K562 (cell line): ENCODE measurements around the gene VKORC1. TPM values are rescaled to one million over a fixed set of nuclear protein-coding genes. Genes with fewer than 3 reads are reported as not detected.

Experiments used
- ATF1 ChIP-seq, 2 experiments: fragments of 450-650 bp in 1 of 2; IDR thresholded peaks; 2 replicates each; pipeline ENCODE4 v1.6.1; 2016; ENCODE audit warnings: missing compliant biosample characterization in 1 of 2, missing genetic modification characterization in 1 of 2
- CAMTA2 ChIP-seq: fragments of 250-450 bp; sonication (Bioruptor Pico); conservative IDR thresholded peaks from 2 replicates; pipeline ENCODE4 v1.5.1; 2022
- CBX1 ChIP-seq: sonication (generic); IDR thresholded peaks from 2 replicates; pipeline ENCODE4 v1.6.1; 2016; ENCODE audit warnings: antibody characterized with exemption, low read depth, mild to moderate bottlenecking
- CXXC5 ChIP-seq: fragments of 250-450 bp; sonication (Bioruptor Pico); IDR thresholded peaks from 2 replicates; pipeline ENCODE4 v1.8.0; 2022; ENCODE audit warnings: inconsistent platforms, mild to moderate bottlenecking, moderate library complexity
- DNMT1 ChIP-seq: fragments of 450-650 bp; IDR thresholded peaks from 2 replicates; pipeline ENCODE4 v1.6.1; 2016; ENCODE audit warnings: antibody characterized with exemption, mild to moderate bottlenecking
- DPF2 ChIP-seq: fragments of 450-650 bp; IDR thresholded peaks from 2 replicates; pipeline ENCODE4 v1.6.1; 2016
- NFYB ChIP-seq: IDR thresholded peaks from 2 replicates; pipeline ENCODE4 v1.6.1; 2011; ENCODE audit warnings: mild to moderate bottlenecking, moderate library complexity; ENCODE audit not compliant: insufficient read length; ENCODE audit errors: extremely low read depth
- PHB ChIP-seq: fragments of 250-450 bp; sonication (Bioruptor Pico); IDR thresholded peaks from 2 replicates; pipeline ENCODE4 v1.5.0; 2021
- PML ChIP-seq: IDR thresholded peaks from 2 replicates; pipeline ENCODE4 v1.6.1; 2012; ENCODE audit warnings: low read length, inconsistent platforms
- SIN3B ChIP-seq: fragments of 450-650 bp; IDR thresholded peaks from 2 replicates; pipeline ENCODE4 v1.6.1; 2017; ENCODE audit warnings: low read depth, mild to moderate bottlenecking, moderate library complexity
- SPI1 ChIP-seq: IDR thresholded peaks from 2 replicates; pipeline ENCODE4 v1.6.1; 2011; ENCODE audit warnings: low read depth, low read length, control low read depth, borderline replicate concordance
- ZC3H4 ChIP-seq: sonication (generic); formaldehyde crosslinking; IDR thresholded peaks from 2 replicates; pipeline ENCODE4 v1.9.0; 2021; ENCODE audit warnings: missing genetic modification reagents, borderline replicate concordance
- ZNF589 ChIP-seq: fragments of 200-800 bp; sonication (Bioruptor generic); IDR thresholded peaks from 2 replicates; pipeline ENCODE4 v1.6.1; 2016; ENCODE audit warnings: low read depth, missing genetic modification characterization, missing compliant biosample characterization
- polyA plus RNA-seq, 8 experiments: library from polyadenylated mRNA; depleted of rRNA in 4 of 8; stranded (reverse) in 5 of 8; unstranded in 3 of 8; fragments of >200 nt; fragmentation: Nextera tagmentation in 2 of 8; fragmentation: Illumina TruSeq in 1 of 8; extraction: Ambion mirVana in 2 of 8; extraction: Trizol in 1 of 8; gene quantifications; 2 replicates each; pipeline versions ENCODE4 v1.2.1 to v1.2.3, GENCODE V29; 2011 to 2014; ENCODE audit warnings: inconsistent platforms in 1 of 8, missing spikeins in 1 of 8
- total RNA-seq, 7 experiments: library from RNA; depleted of rRNA in 6 of 7; stranded (reverse); fragments of >200 nt in 6 of 7; fragmentation: Illumina TruSeq in 2 of 7; extraction: Trizol in 2 of 7; gene quantifications; 2 replicates each; pipeline versions ENCODE4 v1.2.1 to v1.2.3, GENCODE V29; 2011 to 2021; ENCODE audit warnings: low replicate concordance in 1 of 7
- TF ChIP-seq, protein P1 (sequence below), 2 experiments: fragments of 450-650 bp in 1 of 2; IDR thresholded peaks; 2 replicates each; pipeline ENCODE4 v1.6.1; 2011 to 2017; ENCODE audit warnings: low read depth in 2 of 2, antibody characterized with exemption in 1 of 2, borderline replicate concordance in 1 of 2, low read length in 1 of 2, mild to moderate bottlenecking in 1 of 2, mixed read lengths in 1 of 2; ENCODE audit not compliant: control insufficient read depth in 1 of 2
- TF ChIP-seq, protein P2 (sequence below): fragments of 250-450 bp; sonication (Bioruptor Pico); IDR thresholded peaks from 2 replicates; pipeline ENCODE4 v1.8.0; 2022; ENCODE audit warnings: moderate library complexity, mild to moderate bottlenecking, inconsistent platforms
- TF ChIP-seq, protein P3 (sequence below): fragments of 450-650 bp; IDR thresholded peaks from 2 replicates; pipeline ENCODE4 v1.6.1; 2016; ENCODE audit warnings: borderline replicate concordance
- TF ChIP-seq, protein P4 (sequence below), 2 experiments: IDR thresholded peaks; 2 replicates each; pipeline ENCODE4 v1.6.1; 2011; ENCODE audit warnings: borderline replicate concordance in 1 of 2, control low read depth in 1 of 2, low read depth in 1 of 2, low read length in 1 of 2, mild to moderate bottlenecking in 1 of 2, mixed read lengths in 1 of 2, moderate library complexity in 1 of 2; ENCODE audit not compliant: insufficient read depth in 1 of 2, insufficient read length in 1 of 2, poor library complexity in 1 of 2, severe bottlenecking in 1 of 2; ENCODE audit errors: extremely low read depth in 1 of 2
- TF ChIP-seq, protein P5 (sequence below), 2 experiments: fragments of 450-650 bp; conservative IDR thresholded peaks; 2 replicates each; pipeline ENCODE4 v1.6.1; 2017; ENCODE audit warnings: mild to moderate bottlenecking in 2 of 2, moderate library complexity in 2 of 2

VKORC1 gene
- total and polyA plus RNA-seq, 9 of the 15 experiments (the other 6 are each of a cell fraction or from before 2014, with no cell fraction given): 30.0 to 119 (median 62.1) TPM

DNA sequence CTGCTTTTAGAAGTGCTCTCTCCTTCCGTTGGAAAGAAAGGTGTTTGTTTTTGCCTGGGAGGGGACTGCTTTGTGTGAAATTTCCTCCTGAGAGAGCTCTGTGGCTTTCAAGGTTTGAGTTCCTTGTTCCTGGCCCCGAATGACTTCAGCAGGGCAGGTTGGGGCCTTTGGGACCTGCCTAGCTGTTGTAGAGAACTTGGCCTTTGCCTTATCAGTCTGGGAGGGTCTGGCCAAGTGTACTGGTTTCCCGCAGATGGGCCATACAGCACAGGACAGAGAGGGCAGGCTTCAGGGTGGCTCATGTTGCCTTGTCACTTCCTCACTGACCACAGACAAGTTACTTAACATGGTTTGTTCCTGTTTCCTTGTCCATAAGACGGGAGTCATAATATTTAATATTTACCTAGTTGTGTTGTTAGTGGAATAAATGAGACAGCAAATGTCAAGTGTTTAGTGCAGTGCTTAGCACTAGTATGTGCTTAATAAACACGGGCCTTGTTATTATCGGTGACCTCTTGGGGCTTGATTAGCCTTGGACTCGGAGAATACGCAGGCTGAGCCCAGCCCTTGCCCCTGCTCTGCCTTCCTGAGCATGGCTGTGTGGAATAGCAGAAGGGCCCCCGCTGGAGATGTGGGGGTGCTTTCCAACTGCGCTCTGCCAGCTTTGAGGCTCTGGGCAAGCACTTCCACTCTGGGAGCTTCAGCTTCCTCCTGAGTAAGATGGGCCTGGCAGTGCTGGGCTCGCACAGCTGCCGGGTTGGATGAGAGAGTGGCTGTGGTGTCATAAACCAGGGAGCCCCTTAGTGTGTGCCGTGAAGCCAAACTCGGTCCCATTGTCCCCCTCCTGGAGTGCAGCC, 34.3 kb upstream of the VKORC1 start (continued):
- TF ChIP-seq NFYB: no peak
- TF ChIP-seq DPF2: 0 out of 2 replicates have a peak, but pooled peaks have one; percentile 51
- peak; percentile 91 for TF ChIP-seq SPI1
- TF ChIP-seq, protein P1, sequence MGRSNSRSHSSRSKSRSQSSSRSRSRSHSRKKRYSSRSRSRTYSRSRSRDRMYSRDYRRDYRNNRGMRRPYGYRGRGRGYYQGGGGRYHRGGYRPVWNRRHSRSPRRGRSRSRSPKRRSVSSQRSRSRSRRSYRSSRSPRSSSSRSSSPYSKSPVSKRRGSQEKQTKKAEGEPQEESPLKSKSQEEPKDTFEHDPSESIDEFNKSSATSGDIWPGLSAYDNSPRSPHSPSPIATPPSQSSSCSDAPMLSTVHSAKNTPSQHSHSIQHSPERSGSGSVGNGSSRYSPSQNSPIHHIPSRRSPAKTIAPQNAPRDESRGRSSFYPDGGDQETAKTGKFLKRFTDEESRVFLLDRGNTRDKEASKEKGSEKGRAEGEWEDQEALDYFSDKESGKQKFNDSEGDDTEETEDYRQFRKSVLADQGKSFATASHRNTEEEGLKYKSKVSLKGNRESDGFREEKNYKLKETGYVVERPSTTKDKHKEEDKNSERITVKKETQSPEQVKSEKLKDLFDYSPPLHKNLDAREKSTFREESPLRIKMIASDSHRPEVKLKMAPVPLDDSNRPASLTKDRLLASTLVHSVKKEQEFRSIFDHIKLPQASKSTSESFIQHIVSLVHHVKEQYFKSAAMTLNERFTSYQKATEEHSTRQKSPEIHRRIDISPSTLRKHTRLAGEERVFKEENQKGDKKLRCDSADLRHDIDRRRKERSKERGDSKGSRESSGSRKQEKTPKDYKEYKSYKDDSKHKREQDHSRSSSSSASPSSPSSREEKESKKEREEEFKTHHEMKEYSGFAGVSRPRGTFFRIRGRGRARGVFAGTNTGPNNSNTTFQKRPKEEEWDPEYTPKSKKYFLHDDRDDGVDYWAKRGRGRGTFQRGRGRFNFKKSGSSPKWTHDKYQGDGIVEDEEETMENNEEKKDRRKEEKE (IDR thresholded peaks at IDR 0.05; ENCODE audit: borderline replicate concordance in 1 of 2, control insufficient read depth in 1 of 2, low read depth in 2 of 2, low read length in 1 of 2): no peak
- no peak for TF ChIP-seq CAMTA2 (CRISPR knock-in tag)
- no peak for TF ChIP-seq PHB (CRISPR knock-in tag)
- TF ChIP-seq, protein P2, sequence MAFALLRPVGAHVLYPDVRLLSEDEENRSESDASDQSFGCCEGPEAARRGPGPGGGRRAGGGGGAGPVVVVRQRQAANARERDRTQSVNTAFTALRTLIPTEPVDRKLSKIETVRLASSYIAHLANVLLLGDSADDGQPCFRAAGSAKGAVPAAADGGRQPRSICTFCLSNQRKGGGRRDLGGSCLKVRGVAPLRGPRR (CRISPR knock-in tag): no peak
- TF ChIP-seq CXXC5: peak; percentile 39
- TF ChIP-seq, protein P3, sequence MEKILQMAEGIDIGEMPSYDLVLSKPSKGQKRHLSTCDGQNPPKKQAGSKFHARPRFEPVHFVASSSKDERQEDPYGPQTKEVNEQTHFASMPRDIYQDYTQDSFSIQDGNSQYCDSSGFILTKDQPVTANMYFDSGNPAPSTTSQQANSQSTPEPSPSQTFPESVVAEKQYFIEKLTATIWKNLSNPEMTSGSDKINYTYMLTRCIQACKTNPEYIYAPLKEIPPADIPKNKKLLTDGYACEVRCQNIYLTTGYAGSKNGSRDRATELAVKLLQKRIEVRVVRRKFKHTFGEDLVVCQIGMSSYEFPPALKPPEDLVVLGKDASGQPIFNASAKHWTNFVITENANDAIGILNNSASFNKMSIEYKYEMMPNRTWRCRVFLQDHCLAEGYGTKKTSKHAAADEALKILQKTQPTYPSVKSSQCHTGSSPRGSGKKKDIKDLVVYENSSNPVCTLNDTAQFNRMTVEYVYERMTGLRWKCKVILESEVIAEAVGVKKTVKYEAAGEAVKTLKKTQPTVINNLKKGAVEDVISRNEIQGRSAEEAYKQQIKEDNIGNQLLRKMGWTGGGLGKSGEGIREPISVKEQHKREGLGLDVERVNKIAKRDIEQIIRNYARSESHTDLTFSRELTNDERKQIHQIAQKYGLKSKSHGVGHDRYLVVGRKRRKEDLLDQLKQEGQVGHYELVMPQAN: no peak
- TF ChIP-seq, protein P4, sequence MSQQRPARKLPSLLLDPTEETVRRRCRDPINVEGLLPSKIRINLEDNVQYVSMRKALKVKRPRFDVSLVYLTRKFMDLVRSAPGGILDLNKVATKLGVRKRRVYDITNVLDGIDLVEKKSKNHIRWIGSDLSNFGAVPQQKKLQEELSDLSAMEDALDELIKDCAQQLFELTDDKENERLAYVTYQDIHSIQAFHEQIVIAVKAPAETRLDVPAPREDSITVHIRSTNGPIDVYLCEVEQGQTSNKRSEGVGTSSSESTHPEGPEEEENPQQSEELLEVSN (IDR thresholded peaks at IDR 0.05; ENCODE audit: borderline replicate concordance in 1 of 2, extremely low read depth in 1 of 2, insufficient read depth in 1 of 2, insufficient read length in 1 of 2, low read depth in 1 of 2, low read length in 1 of 2, poor library complexity in 1 of 2, severe bottlenecking in 1 of 2): peak in 1 of 2 experiments; percentile 21
- no peak for TF ChIP-seq PML
- no peak for TF ChIP-seq ZC3H4 (CRISPR knock-in tag)
- no peak for TF ChIP-seq DNMT1
- TF ChIP-seq, protein P5, sequence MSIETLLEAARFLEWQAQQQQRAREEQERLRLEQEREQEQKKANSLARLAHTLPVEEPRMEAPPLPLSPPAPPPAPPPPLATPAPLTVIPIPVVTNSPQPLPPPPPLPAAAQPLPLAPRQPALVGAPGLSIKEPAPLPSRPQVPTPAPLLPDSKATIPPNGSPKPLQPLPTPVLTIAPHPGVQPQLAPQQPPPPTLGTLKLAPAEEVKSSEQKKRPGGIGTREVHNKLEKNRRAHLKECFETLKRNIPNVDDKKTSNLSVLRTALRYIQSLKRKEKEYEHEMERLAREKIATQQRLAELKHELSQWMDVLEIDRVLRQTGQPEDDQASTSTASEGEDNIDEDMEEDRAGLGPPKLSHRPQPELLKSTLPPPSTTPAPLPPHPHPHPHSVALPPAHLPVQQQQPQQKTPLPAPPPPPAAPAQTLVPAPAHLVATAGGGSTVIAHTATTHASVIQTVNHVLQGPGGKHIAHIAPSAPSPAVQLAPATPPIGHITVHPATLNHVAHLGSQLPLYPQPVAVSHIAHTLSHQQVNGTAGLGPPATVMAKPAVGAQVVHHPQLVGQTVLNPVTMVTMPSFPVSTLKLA (conservative IDR thresholded peaks at IDR 0.05): peak in 1 of 2 experiments; percentile 46; a peak in 1 of 4 replicates
- TF ChIP-seq SIN3B: no peak
- peak; percentile 32; the same call in 1 of the 2 replicates for TF ChIP-seq CBX1
- TF ChIP-seq ZNF589: peak; percentile 13; the same call in 1 of the 2 replicates
- TF ChIP-seq ATF1 (CRISPR knock-in tag; IDR thresholded peaks at IDR 0.05): no peak
- TF ChIP-seq ATF1 (tag; IDR thresholded peaks at IDR 0.05): peak; percentile 38; the same call in 1 of the 2 replicates
